Neural cell (in vitro differentiated cells): ENCODE measurements around the gene RBM8A.

Source experiments
- EP300 ChIP-seq: fragments of 450-650 bp; conservative IDR thresholded peaks from 2 replicates; pipeline ENCODE4 v1.6.1; 2014; ENCODE audit warnings: antibody characterized with exemption, mild to moderate bottlenecking, moderate library complexity; ENCODE audit not compliant: poor library complexity, severe bottlenecking
- RAD21 ChIP-seq: fragments of 450-650 bp; conservative IDR thresholded peaks from 2 replicates; pipeline ENCODE4 v1.6.1; 2014; ENCODE audit warnings: antibody characterized with exemption, mild to moderate bottlenecking, moderate library complexity
- TF ChIP-seq, protein P1 (sequence below): fragments of 450-650 bp; IDR thresholded peaks from 2 replicates; pipeline ENCODE4 v1.5.1; 2014; ENCODE audit warnings: antibody characterized with exemption, mild to moderate bottlenecking, moderate library complexity; ENCODE audit not compliant: poor library complexity, severe bottlenecking
- TF ChIP-seq, protein P2 (sequence below): IDR thresholded peaks from 2 replicates; pipeline ENCODE4 v1.6.1; 2012; ENCODE audit warnings: borderline replicate concordance

GRCh38 chr1:145957443-145958319, 30.4 kb upstream of the RBM8A start, which contains the start of gene LIX1L:
- TF ChIP-seq, protein P1, sequence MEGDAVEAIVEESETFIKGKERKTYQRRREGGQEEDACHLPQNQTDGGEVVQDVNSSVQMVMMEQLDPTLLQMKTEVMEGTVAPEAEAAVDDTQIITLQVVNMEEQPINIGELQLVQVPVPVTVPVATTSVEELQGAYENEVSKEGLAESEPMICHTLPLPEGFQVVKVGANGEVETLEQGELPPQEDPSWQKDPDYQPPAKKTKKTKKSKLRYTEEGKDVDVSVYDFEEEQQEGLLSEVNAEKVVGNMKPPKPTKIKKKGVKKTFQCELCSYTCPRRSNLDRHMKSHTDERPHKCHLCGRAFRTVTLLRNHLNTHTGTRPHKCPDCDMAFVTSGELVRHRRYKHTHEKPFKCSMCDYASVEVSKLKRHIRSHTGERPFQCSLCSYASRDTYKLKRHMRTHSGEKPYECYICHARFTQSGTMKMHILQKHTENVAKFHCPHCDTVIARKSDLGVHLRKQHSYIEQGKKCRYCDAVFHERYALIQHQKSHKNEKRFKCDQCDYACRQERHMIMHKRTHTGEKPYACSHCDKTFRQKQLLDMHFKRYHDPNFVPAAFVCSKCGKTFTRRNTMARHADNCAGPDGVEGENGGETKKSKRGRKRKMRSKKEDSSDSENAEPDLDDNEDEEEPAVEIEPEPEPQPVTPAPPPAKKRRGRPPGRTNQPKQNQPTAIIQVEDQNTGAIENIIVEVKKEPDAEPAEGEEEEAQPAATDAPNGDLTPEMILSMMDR, result no peak
- TF ChIP-seq EP300 (peak; percentile 37), RAD21 (no peak)
- TF ChIP-seq, protein P2, sequence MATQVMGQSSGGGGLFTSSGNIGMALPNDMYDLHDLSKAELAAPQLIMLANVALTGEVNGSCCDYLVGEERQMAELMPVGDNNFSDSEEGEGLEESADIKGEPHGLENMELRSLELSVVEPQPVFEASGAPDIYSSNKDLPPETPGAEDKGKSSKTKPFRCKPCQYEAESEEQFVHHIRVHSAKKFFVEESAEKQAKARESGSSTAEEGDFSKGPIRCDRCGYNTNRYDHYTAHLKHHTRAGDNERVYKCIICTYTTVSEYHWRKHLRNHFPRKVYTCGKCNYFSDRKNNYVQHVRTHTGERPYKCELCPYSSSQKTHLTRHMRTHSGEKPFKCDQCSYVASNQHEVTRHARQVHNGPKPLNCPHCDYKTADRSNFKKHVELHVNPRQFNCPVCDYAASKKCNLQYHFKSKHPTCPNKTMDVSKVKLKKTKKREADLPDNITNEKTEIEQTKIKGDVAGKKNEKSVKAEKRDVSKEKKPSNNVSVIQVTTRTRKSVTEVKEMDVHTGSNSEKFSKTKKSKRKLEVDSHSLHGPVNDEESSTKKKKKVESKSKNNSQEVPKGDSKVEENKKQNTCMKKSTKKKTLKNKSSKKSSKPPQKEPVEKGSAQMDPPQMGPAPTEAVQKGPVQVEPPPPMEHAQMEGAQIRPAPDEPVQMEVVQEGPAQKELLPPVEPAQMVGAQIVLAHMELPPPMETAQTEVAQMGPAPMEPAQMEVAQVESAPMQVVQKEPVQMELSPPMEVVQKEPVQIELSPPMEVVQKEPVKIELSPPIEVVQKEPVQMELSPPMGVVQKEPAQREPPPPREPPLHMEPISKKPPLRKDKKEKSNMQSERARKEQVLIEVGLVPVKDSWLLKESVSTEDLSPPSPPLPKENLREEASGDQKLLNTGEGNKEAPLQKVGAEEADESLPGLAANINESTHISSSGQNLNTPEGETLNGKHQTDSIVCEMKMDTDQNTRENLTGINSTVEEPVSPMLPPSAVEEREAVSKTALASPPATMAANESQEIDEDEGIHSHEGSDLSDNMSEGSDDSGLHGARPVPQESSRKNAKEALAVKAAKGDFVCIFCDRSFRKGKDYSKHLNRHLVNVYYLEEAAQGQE, result peak; percentile 16
